HG03108 (cell line): Measurements from ENCODE around the gene PNKD.

Experiments
- ATAC-seq: cut with Tn5 transposase; IDR thresholded peaks from one replicate; pipeline ENCODE4 v1.9.1; 2021; ENCODE audit warnings: moderate library complexity; ENCODE audit not compliant: unreplicated experiment

PNKD gene

GRCh38 chr2:218256612-218257350 lies 13.5 kb upstream of the PNKD start:
- no peak for ATAC-seq

- peak; percentile 52 for ATAC-seq
Observed at GRCh38 chr2:218257390-218257981, 12.8 kb upstream of the PNKD start.

- no peak for ATAC-seq
Observed at GRCh38 chr2:218259099-218259961, 11.0 kb upstream of the PNKD start.

GRCh38 chr2:218260166-218260565 lies 10.2 kb upstream of the PNKD start:
- no peak for ATAC-seq

GRCh38 chr2:218260742-218261422 lies 9.4 kb upstream of the PNKD start, which contains the start of gene GPBAR1:
Gene GPBAR1, plus strand, starts transcription at chr2:218261015. Its CDS starts 1,710 bp downstream, at chr2:218262725.
- no peak for ATAC-seq

- no peak for ATAC-seq
Observed at GRCh38 chr2:218261423-218262236, 8.7 kb upstream of the PNKD start.

- ATAC-seq: no peak
Observed at GRCh38 chr2:218262237-218262600, 8.1 kb upstream of the PNKD start.

GRCh38 chr2:218262631-218263586 lies 7.4 kb upstream of the PNKD start:
- ATAC-seq: no peak

- ATAC-seq: no peak
Observed at GRCh38 chr2:218263817-218264641, 6.3 kb upstream of the PNKD start.

GRCh38 chr2:218264773-218265561 lies 5.4 kb upstream of the PNKD start:
- ATAC-seq: no peak

GRCh38 chr2:218265626-218266025 lies 4.7 kb upstream of the PNKD start:
- ATAC-seq: no peak

- no peak for ATAC-seq
Observed at GRCh38 chr2:218266316-218266979, 3.9 kb upstream of the PNKD start.

- no peak for ATAC-seq
Observed at GRCh38 chr2:218267259-218267658, 3.1 kb upstream of the PNKD start.

GRCh38 chr2:218270721-218271486 lies 585 bp downstream of the PNKD start:
- no peak for ATAC-seq

- ATAC-seq: no peak
Observed at GRCh38 chr2:218271487-218271797, 1.1 kb downstream of the PNKD start.

- ATAC-seq: no peak
Observed at GRCh38 chr2:218271865-218272530, 1.7 kb downstream of the PNKD start.
